Cardiac fibroblast (primary cell): ENCODE measurements around the gene CAPN11.
"Not testable (repeated sequence)": the region's sequence is repeated elsewhere in the genome, so short reads cannot be mapped to it uniquely, and the experiment has no call there.

ENCODE experiments used
- DNase-seq, 2 donors: peaks; one replicate each; pipeline versions ENCODE4 v3.0.0 to v3.0.0-alpha.2; 2010; ENCODE audit warnings: low read depth in 2 of 2
- H3K4me3 ChIP-seq, 2 donors: replicated peaks in 1 of 2; 1 replicate in 1 of 2; 2 replicates in 1 of 2; pipeline ENCODE4 v1.5.1; 2011; ENCODE audit warnings: low read depth in 2 of 2, low read length in 2 of 2, mild to moderate bottlenecking in 2 of 2, moderate library complexity in 1 of 2
- CTCF ChIP-seq: IDR thresholded peaks from one replicate; pipeline ENCODE4 v1.5.1; 2011; ENCODE audit warnings: low read depth, mild to moderate bottlenecking, low read length, inconsistent platforms

The CAPN11 gene

GRCh38 chr6:44228433-44228832 lies 69.8 kb downstream of the CAPN11 start:
- H3K4me3 ChIP-seq = no peak overlapping the region
- TF ChIP-seq CTCF = no peak
- DNase-seq = no peak

GRCh38 chr6:44228836-44229235 lies 70.2 kb downstream of the CAPN11 start:
- no peak overlapping the region for H3K4me3 ChIP-seq
- no peak for TF ChIP-seq CTCF
- DNase-seq = no peak

GRCh38 chr6:44229376-44230033 lies 70.9 kb downstream of the CAPN11 start:
- TF ChIP-seq CTCF = no peak
- DNase-seq = no peak
- H3K4me3 ChIP-seq = no peak overlapping the region

GRCh38 chr6:44230034-44230675 lies 71.5 kb downstream of the CAPN11 start:
- DNase-seq = no peak
- TF ChIP-seq CTCF = no peak
- no peak overlapping the region for H3K4me3 ChIP-seq

- DNase-seq, H3K4me3 ChIP-seq: not testable (repeated sequence)
Observed at GRCh38 chr6:44231426-44231825, 72.8 kb downstream of the CAPN11 start.

GRCh38 chr6:44232676-44233566 lies 74.3 kb downstream of the CAPN11 start:
- no peak for DNase-seq
- TF ChIP-seq CTCF = no peak
- no peak overlapping the region for H3K4me3 ChIP-seq

- no peak for DNase-seq
- no peak for TF ChIP-seq CTCF
- H3K4me3 ChIP-seq = no peak overlapping the region
Observed at GRCh38 chr6:44233567-44234100, 75.0 kb downstream of the CAPN11 start.
